HG03571 (cell line): ENCODE data around the gene GPRIN1.

Experiments
- ATAC-seq: cut with Tn5 transposase; IDR thresholded peaks from one replicate; pipeline ENCODE4 v1.9.1; 2021; ENCODE audit not compliant: unreplicated experiment

The GPRIN1 gene

DNA sequence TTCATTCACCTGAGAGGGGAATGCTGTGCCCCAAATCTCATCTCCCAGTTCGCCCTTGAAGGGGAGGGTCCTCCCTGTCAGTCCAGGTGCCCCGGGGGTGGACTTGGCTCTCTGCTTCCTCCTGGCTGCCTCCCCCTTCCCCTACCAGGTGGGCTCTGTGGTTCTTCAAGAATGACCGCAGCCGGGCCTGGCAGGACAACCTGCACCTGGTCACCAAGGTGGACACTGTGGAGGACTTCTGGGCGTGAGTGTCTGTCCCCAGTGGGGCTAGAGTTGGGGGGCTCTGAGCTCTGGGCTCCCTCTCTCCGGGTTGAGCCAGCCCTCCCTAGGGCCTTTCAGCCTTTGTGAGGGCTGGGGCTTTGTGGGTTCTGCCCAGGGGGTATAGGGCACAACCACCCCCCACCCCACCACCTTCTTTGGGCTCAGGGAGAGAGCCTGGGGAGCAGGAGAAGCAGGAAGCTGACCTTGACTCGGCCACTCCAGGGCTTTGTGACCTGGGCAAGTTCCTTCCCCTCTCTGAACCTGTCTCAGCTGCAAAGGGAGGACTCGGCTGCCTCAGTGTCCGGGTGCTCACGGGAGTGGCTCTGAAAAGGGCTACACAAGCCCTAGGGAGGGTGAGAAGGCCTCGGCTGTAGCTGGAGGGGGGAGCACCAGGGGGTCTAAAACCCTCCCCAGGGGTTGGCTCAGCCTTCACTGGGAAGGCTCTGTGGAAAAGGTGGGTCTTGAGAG, 33.7 kb upstream of the GPRIN1 start:
- no peak for ATAC-seq

DNA sequence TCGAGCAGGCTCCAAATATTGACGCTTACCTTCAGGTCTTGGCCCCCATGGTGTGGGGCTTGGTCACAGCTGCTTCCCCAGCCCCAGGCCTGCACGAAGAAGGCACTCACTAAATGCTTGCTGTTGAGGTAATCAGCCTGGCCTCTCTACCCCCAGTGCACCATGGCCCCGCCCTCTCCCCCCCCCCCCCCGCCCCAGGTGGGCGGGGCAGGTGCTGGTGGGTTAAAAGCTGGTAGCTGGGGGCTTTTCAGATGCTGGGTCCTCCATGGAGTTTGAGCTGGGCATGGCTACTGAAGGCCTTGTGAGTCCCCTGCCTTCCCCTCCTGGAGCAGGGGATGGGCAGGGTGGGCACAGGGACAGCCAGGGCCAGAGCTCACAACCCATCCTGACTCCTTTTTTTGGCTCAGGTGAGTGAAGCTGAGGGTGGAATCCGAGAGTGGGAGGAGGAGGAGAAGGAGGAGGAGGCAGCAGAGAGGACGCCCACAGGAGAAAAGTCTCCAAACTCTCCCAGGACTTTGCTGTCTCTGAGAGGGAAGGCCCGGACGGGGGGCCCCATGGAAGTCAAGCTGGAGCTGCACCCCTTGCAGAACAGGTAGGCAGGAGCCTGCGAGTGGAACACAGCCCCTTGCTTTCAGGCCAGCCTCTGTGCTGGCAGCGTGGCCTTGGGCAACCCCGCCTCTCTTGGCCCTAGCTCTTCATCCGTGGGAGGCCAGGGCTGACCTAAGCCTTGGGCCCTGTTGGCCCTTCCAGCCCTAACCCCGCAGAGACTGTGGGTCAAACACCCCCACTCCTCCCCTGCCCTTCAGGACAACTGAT, 32.9 kb upstream of the GPRIN1 start:
- ATAC-seq: no peak

DNA sequence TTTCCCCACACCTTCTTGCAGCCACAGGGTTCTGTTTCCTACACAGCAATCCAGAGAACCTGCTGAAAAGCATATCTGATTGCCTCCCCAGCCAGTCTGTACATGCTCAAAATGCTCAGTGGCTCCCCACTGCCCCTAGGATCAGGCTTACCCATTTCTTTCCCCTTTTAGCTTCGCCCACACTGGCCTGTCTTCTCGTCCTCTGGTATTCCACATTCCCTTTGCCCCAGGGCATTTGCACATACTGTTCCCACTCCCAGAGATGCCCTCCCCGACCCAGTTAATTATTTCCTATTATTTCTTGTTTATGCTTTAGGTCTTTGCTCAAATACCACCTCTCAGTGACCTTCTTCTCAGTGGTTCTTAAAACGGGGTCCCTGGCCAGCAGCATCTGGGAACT, 30.7 kb upstream of the GPRIN1 start:
- ATAC-seq: no peak

DNA sequence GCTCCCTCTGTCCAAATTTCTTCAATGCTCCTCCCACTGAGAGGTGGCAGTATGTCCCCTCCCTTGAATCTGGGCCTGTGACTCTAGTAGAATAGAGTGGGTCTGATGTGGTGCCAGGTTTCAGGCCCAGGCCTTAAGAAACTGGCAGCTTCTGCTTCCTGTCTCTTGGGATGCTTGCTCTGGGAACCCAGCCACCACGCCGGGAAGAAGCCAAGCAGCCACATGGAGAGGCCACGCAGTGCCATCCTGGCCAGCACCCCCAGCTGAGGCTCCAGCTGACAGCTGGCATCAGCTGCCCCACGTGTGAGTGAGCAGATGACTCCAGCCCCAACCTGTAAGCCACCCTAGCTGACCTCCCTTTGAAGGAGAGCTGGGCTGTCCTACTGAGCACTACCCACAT, 30.0 kb upstream of the GPRIN1 start:
- ATAC-seq: no peak

DNA sequence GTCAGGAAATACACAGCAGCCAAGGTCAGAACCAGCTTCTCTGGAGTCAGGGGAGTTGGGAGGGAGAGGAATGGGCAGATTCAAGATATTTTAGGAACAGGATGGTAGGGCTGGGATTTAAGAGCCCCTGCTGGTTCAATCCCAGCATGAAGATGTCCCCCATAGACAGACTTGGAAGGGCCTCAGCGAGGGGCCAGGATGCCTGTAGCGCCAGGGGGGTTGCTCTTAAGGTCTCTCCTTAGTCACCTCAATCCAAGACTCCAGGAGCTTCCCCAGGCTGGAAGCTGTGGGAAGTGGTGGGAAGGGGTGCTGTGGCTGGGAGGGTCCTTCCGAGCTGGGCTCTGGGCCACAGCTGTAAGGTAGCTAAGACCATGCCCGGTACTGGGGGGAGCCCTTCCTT, 29.3 kb upstream of the GPRIN1 start:
- no peak for ATAC-seq

DNA sequence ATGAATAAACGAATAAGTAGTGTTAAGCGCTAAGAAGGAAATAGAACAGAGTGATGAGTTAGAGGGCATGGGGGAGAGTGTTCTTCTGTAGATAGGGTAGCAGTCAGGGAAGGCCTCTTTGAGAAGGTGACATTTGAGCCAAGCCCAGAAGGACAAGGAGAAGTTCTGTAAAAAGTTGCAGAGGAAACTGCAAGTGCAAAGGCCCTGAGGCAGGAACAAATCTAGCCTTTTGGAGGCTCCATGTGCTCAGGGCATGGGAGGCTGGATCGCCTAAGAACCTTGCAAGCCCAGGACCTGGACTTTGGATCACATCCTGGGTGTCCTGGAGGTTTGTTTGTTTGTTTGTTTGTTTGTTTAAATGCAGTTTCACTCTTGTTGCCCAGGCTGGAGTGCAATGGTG, 28.5 kb upstream of the GPRIN1 start:
- ATAC-seq: no peak

- ATAC-seq: no peak
These were observed 27.6 kb upstream of the GPRIN1 start for GRCh38 chr5:176637556-176637955.

DNA sequence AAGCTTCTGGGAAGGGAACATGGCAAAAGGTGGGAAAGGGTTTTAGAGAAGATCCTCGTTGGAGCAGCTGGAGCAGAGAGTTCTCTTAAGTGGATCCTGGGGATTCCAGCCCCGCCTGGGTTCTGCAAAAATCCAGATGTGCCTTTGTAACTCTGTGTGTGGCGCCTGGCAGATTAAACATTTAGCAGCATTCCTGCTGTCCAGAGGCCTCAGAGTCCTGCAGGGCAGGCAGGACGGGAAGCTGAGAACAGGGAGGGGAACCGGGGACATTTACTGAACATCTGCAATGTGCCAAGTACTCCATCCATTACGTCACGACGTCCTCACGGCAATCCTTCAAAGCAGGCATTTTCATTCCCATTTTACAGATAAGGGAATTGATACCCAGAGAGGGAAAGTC, 26.5 kb upstream of the GPRIN1 start:
- no peak for ATAC-seq

DNA sequence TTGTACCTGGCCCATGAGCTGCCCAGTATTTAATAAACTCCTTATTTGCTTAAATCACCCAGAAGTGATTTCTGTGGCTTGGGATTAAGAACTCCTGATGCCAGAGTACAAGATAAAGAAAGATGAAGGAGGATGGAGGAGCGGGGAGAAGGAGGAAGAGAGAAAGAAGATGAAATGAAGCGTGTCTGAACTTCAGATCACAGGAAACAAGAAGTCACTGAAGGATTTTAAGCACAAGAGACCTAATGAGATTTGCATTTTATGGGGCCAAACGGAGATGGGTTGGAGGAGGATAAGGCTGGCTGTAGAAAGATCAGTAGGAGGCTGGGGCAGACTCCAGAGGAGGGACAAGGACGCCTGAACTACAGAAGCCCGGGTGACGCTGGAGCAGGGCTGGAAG, 23.6 kb upstream of the GPRIN1 start:
- no peak for ATAC-seq

DNA sequence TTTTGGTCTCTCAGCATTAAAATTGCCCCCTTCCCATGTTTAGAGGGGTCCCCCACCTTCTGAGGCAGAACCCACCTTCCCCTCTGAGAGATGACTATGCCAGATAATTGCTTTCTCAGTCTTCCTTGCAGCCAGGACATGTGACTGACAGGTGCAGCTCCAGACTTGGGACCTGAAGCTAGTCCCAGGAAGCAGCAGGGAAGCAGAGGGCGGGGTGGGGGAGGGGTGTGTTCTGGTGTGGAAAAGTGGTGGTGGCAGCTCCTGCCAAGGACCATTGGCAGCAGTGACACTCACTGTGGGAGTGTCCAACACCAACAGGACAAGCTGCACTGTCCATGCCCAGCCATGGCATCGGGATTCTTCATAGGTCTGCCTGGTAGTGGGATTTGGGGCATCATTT, 22.8 kb upstream of the GPRIN1 start:
- no peak for ATAC-seq

DNA sequence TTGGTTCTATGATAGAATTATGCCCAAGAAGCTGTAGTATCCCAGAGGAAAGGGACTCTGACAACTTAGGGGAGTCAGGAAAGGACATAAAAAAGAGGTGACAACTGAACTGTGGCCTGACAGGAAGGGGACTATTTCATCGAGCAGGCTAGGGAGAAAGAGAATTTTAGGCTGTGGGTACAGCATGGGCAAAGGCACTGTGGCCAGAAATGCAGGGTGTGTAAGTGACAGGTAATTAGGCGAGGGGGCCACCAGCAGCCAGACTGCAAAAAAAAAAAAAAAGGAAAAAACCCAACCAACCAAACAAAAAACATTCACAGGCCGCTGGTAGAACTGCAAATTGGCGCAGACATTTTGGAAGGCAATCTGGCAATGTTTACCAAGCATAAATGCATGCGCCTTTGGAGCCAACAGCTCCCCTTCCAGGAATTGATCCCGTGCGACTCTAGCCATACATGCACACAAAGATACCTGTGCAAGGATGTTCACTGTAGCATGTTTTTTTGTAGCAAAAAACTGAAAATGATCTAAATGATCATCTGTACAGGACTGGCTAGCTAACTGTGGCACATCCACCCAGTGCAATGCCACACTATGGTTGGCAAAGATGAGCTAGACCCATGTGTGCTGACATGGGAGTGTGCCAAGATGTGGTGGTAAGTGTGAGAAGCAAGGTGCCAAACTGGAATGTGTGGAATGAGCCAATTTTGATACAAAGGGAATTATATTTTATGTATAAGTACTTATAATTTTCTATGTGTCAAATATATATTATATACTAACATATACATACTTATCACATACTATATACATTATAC, 21.6 kb upstream of the GPRIN1 start:
- ATAC-seq: no peak

GRCh38 chr5:176630681-176631222, 20.8 kb upstream of the GPRIN1 start:
- ATAC-seq: no peak

DNA sequence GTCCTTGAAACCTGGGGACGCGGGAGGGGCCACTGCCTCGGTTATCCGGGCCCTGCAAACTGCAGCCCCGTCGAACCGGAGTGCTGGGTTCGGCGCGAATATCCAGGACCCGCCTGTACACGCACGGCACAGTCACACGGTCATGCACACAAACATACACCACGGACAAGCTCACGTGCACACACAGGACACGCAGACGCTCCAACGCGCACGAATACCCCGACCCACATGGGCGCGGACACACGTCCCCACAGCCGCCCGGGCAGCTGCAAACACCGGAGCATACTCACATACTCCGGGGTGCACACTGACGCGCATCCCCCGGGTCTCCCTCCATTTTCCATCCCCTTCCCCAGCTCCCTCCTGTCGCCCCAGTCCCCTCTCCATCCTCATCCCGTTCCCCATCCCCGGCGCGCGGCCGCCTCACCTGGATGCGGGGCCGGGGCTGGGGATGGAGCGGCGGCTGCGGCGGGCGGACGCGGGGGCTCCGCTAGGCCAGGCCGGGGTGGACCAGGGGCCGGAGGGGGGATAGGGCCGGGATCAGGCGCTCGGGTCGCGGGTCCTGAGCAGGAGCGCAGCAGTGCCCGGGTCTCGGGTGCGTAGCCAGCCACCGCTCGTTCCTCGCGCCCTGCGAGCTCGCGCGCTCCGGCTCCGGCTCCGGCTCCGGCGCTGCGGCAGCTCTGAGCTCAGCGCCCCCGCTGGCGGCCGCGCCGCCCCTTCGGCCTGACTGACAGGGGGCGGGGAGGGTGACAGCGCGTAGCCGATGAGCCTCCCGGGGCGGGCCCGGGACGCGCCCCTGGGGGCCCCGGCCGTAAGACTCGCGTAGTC, 20.1 kb upstream of the GPRIN1 start, which contains the start of the genes EIF4E1B and SNCB:
Gene EIF4E1B (plus strand): TSS at position 823 of the 828 bp plus-strand sequence. CDS start 12,113 bp downstream, outside the sequence.
Gene SNCB (minus strand): TSS at position 682 of the 828 bp plus-strand sequence. CDS start 880 bp downstream, outside the sequence.
- ATAC-seq: peak; percentile 69

- no peak for ATAC-seq
These were observed 19.4 kb upstream of the GPRIN1 start for GRCh38 chr5:176629317-176629852.

GRCh38 chr5:176628406-176629228, 18.7 kb upstream of the GPRIN1 start:
- ATAC-seq: no peak

GRCh38 chr5:176627582-176627981, 17.6 kb upstream of the GPRIN1 start:
- no peak for ATAC-seq

- no peak for ATAC-seq
These were observed 16.9 kb upstream of the GPRIN1 start for GRCh38 chr5:176626876-176627236.

DNA sequence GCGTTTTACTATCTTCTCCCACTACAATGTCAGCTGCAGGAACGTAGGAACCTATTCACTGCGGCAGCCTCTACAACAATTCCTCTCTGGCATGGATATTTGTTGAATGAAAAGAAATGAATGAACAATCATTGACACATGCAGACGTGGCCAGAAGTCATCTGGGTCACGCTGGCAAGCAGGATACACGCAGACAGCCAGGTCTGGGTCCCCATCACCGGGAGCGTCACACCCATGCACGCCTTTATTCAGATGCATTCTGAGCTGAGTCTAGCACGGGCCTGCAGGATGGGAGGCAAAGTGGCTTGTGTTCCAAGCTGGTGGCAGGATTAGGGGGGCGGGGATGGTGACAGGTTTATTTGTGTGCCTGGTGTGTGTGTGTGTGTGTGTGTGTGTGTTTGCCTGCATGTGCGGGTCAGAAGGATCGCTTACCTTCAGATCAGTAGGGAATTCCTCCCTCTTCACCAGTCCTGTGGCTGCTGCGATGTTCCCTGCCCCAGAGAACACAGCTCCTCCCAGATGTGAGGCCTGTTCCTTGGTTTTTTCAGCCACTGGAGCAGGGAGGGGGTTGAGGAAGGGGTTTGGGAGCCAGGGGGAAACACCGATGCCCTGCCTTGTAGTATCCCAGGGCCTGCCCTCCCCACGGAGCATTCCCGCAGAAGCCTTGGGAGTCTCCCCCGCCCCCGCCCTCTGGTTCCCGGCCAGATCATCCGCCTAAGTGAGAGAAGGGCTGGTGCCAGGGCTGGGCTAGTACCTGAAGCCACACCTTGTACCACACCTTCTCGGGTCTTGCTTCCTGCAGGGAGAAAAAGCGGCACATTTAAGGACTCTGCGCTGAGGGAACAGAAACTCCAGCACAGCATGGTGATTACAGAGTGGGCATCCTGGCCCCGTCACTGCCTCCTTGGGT, 16.3 kb upstream of the GPRIN1 start:
- no peak for ATAC-seq
